ENCODE results near the gene APOBEC3A.

DNA sequence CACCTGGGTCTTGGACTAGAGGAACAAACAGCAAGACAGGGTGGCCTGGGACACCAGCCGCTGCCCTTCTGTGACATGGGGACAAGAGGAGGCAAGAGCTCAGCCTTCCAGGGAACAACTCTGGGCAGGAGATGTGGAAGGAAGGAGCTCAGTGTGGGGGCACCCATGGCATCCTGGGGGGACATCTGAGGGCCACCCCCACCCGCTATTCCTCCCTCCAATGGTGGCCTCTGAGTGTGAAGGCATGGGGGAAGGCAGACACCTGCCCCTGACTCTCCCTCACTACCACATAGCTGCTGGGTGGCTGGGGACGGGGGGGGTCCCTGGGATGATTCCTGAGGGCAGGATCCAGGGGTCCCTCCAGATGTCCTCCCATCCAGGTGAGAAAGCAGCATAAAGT lies 29.2 kb downstream of the APOBEC3A start:
- TF ChIP-seq, protein P1, sequence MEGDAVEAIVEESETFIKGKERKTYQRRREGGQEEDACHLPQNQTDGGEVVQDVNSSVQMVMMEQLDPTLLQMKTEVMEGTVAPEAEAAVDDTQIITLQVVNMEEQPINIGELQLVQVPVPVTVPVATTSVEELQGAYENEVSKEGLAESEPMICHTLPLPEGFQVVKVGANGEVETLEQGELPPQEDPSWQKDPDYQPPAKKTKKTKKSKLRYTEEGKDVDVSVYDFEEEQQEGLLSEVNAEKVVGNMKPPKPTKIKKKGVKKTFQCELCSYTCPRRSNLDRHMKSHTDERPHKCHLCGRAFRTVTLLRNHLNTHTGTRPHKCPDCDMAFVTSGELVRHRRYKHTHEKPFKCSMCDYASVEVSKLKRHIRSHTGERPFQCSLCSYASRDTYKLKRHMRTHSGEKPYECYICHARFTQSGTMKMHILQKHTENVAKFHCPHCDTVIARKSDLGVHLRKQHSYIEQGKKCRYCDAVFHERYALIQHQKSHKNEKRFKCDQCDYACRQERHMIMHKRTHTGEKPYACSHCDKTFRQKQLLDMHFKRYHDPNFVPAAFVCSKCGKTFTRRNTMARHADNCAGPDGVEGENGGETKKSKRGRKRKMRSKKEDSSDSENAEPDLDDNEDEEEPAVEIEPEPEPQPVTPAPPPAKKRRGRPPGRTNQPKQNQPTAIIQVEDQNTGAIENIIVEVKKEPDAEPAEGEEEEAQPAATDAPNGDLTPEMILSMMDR (IDR thresholded peaks at IDR 0.05) = no peak
- no peak for TF ChIP-seq POLR2AphosphoS5 (IDR thresholded peaks at IDR 0.05; ENCODE audit: insufficient read depth in 1 of 2, low read depth in 1 of 2)

All from vagina (tissue), 2 donors.